Ishikawa (cell line): ENCODE data around the gene IFNK.

Experiments used
- CEBPB ChIP-seq: IDR thresholded peaks from 2 replicates; pipeline ENCODE4 v1.6.1; 2012
- EP300 ChIP-seq: IDR thresholded peaks from 2 replicates; pipeline ENCODE4 v1.6.1; 2012; ENCODE audit warnings: borderline replicate concordance
- MAX ChIP-seq: IDR thresholded peaks from 2 replicates; pipeline ENCODE4 v1.6.1; 2012
- TAF1 ChIP-seq: IDR thresholded peaks from 2 replicates; pipeline ENCODE4 v1.6.1; 2012; ENCODE audit warnings: low read depth, mild to moderate bottlenecking
- YY1 ChIP-seq: IDR thresholded peaks from 2 replicates; pipeline ENCODE4 v1.6.1; 2012; ENCODE audit warnings: low read depth

DNA sequence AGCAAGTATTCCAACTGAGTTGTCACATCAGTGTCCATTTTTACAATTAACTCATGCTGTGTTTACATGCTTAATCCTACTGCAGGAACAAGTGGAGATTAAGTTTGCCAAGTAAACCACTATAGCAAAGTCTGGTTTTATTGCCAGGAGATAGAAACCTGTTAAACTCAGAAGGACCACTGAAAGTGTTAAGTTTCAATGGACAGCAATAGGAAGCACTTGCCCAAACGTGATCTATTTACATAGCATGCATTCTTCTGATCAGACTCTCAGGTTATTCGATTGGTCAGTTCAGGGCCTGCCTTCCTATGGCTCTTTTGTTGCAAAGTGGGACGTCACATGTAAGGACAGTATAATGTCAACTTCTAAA is 28.0 kb upstream of the IFNK start:
- TF ChIP-seq MAX, result no peak
- TF ChIP-seq YY1, result no peak
- TF ChIP-seq EP300, result no peak
- TF ChIP-seq CEBPB, result no peak
- no peak for TF ChIP-seq TAF1
